Measurements from ENCODE around the gene JAZF1. TPM values are rescaled to one million over a fixed set of nuclear protein-coding genes. Genes with fewer than 3 reads are reported as not detected.
A peak's percentile ranks its signal among the peaks of the same experiment; 100 is the strongest.

The JAZF1 gene
- total RNA-seq, 2 donors from 2014 or later = 12.6 to 23.6 TPM

DNA sequence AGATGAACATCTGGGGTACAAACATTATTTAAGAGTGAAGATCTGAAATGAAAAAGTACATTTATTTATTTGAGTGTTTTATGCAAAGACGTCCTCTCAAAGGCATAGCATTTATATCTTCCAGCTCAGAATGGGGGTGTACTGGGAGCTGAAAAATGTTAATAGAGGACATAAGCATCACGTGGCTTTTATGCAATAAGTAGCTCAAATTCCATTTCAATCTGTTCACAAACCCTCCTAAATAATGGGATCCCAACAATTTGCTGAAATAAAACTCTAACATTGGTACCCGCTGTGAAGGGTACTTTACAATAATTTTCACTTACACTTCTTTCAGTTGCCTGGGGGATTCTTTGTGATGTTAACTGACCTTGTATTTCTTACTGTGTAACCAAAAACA lies 268.7 kb downstream of the JAZF1 start:
- Mint-ChIP-seq H3K4me3 (no peak overlapping the region), H3K4me1 (ENCODE audit: low read depth in 2 of 2) (peaks cover 14 to 16% of the 10 kb centered on the region in 2 donors), H3K36me3 (no peaks in the 10 kb centered on the region), H3K27ac (no peak overlapping the region), H3K9me3 (no peaks in the 10 kb centered on the region), H3K27me3 (no peaks in the 10 kb centered on the region)
- ATAC-seq (no peak), DNase-seq (ENCODE audit: low spot score) (no peak)

- H3K9me3 Mint-ChIP-seq = no peaks in the 10 kb centered on the region
- ATAC-seq = no peak
- no peak overlapping the region for H3K4me3 Mint-ChIP-seq
Measured at GRCh38 chr7:27910326-27910725, 270.3 kb downstream of the JAZF1 start.

DNA sequence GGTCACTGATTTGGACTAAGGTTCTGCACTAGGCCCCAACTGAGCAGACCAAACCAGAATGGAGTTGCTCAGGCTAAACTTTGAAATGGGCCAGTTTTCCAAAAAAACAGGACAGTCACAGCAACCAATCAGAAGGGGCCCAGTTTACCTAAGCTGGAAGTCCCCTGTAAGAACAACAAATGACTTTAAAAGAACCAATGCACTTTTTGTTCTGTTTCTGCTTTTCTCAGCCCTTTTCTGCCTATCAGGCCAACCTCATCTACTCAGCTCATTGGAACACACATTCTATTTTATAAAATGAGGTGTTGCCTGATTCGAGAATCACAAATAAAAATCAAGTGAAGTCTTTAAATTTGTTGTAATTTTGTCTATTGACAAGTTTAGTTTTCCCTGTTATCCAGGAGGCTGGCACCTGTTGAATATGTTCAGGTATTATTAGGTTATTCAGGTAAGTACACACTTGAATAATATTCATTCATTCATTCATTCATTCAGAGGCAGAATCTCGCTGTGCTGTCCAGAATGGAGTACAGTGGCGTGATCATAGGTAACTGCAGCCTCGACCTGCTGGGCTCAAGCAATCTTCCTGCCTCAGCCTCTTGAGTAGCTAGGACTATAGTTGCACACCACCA lies 271.9 kb downstream of the JAZF1 start:
- ATAC-seq (no peak), DNase-seq (ENCODE audit: low spot score) (no peak)
- H3K27me3 Mint-ChIP-seq = no peaks in the 10 kb centered on the region
- H3K9me3 Mint-ChIP-seq = no peaks in the 10 kb centered on the region
- H3K36me3 Mint-ChIP-seq = no peaks in the 10 kb centered on the region
- H3K27ac Mint-ChIP-seq = no peak overlapping the region
- H3K4me1 Mint-ChIP-seq (ENCODE audit: low read depth in 2 of 2) = peaks cover 7 to 10% of the 10 kb centered on the region in 2 donors
- no peak overlapping the region for H3K4me3 Mint-ChIP-seq

More at GRCh38 chr7:27910326-27910725, 270.3 kb downstream of the JAZF1 start:
- DNase-seq (ENCODE audit: low spot score) = no peak
- peaks cover 11 to 14% of the 10 kb centered on the region in 2 donors for H3K4me1 Mint-ChIP-seq (ENCODE audit: low read depth in 2 of 2)
- peak overlapping the region in 1 of 2 donors; percentile 27 for H3K27ac Mint-ChIP-seq
- no peaks in the 10 kb centered on the region for H3K36me3 Mint-ChIP-seq
- H3K27me3 Mint-ChIP-seq = no peaks in the 10 kb centered on the region

DNA sequence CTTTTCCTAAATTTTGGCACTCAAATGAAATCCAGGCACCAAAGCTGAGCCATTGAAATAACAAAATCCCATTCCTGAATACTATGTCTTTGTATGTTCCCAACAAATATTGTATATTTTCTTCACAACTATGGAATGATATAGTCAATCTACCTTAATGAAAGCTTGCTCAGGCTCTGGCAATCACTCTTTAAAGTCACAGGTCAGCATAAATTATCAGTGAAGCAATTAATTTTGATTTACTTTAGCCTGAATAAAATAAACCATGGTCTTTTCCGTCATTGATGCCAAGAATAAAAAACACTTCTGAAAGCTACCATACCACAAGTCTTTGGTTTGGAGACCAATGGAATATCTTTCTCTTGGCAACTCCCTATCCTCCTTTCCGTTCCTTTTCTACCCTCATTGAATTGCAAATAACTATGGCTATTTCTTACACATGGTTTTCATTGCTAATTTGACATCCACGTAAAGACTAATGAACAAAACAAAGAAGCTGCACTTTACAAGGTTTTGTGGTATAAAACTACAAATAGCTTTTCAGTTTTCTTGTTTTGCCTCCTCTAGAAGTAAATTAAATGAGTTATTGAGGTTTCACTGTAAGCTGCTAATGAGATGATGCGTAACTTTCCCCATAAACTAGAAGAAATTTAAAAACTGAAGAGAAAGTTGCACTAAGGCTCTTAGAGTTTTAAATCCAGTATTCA lies 274.1 kb downstream of the JAZF1 start:
- Mint-ChIP-seq H3K9me3 (no peaks in the 10 kb centered on the region), H3K27ac (no peak overlapping the region), H3K36me3 (no peaks in the 10 kb centered on the region), H3K4me3 (no peak overlapping the region), H3K27me3 (no peaks in the 10 kb centered on the region), H3K4me1 (ENCODE audit: low read depth in 2 of 2) (peaks cover 6 to 15% of the 10 kb centered on the region in 2 donors)
- DNase-seq (ENCODE audit: low spot score) (no peak), ATAC-seq (no peak)

- Mint-ChIP-seq H3K36me3 (no peaks in the 10 kb centered on the region), H3K27ac (no peak overlapping the region), H3K9me3 (no peaks in the 10 kb centered on the region), H3K4me1 (ENCODE audit: low read depth in 2 of 2) (peaks cover 10 to 18% of the 10 kb centered on the region in 2 donors), H3K4me3 (no peak overlapping the region), H3K27me3 (no peaks in the 10 kb centered on the region)
- DNase-seq (ENCODE audit: low spot score) (no peak), ATAC-seq (no peak)
Measured at GRCh38 chr7:27905951-27906350, 274.6 kb downstream of the JAZF1 start.

- Mint-ChIP-seq H3K27me3 (no peaks in the 10 kb centered on the region), H3K4me3 (peak overlapping the region; percentile 68), H3K36me3 (no peaks in the 10 kb centered on the region), H3K9me3 (no peaks in the 10 kb centered on the region), H3K27ac (peak overlapping the region; percentile 82 to 91), H3K4me1 (ENCODE audit: low read depth in 2 of 2) (peaks cover 46 to 49% of the 10 kb centered on the region in 2 donors)
- DNase-seq (ENCODE audit: low spot score) (peak; percentile 86), ATAC-seq (peak; percentile 67 to 81)
Measured at GRCh38 chr7:27901028-27901760, 279.4 kb downstream of the JAZF1 start.

DNA sequence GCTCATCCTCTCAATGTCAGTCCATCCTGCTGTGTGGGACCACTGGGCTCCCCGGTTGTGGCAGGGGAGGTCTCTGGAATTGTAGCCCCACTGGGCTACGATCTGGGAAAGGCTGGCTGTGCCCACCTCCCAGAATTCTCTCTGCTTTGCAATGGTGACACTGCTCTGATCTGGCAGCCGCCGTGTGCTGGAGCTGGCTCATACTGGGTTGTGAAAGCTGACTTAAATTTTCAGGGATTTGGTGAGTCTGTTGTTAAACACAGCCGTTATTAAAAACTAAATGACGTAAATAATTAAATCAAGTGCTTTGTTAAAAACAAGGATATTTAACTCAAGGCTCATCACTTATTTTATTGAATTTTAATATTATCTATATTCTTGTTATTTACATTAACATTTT lies 280.6 kb downstream of the JAZF1 start:
- Mint-ChIP-seq H3K27me3 (no peaks in the 10 kb centered on the region), H3K9me3 (no peaks in the 10 kb centered on the region), H3K4me3 (peak overlapping the region; percentile 77), H3K36me3 (no peaks in the 10 kb centered on the region), H3K27ac (peak overlapping the region; percentile 82 to 91), H3K4me1 (ENCODE audit: low read depth in 2 of 2) (peaks cover 56 to 59% of the 10 kb centered on the region in 2 donors)
- ATAC-seq (no peak), DNase-seq (ENCODE audit: low spot score) (no peak)

- peak overlapping the region; percentile 82 to 91 for H3K27ac Mint-ChIP-seq
- no peaks in the 10 kb centered on the region for H3K36me3 Mint-ChIP-seq
- DNase-seq (ENCODE audit: low spot score) (peak; percentile 82), ATAC-seq (peak; percentile 90 to 95)
- H3K9me3 Mint-ChIP-seq = no peaks in the 10 kb centered on the region
- no peaks in the 10 kb centered on the region for H3K27me3 Mint-ChIP-seq
- H3K4me1 Mint-ChIP-seq (ENCODE audit: low read depth in 2 of 2) = peaks cover 56 to 59% of the 10 kb centered on the region in 2 donors
- H3K4me3 Mint-ChIP-seq = peak overlapping the region; percentile 77
Measured at GRCh38 chr7:27899601-27900000, 281.0 kb downstream of the JAZF1 start.

- Mint-ChIP-seq H3K27me3 (no peaks in the 10 kb centered on the region), H3K27ac (peak overlapping the region in 1 of 2 donors; percentile 16), H3K4me3 (no peak overlapping the region), H3K36me3 (peaks cover 9% of the 10 kb centered on the region), H3K9me3 (no peaks in the 10 kb centered on the region), H3K4me1 (ENCODE audit: low read depth in 2 of 2) (peaks cover 50 to 59% of the 10 kb centered on the region in 2 donors)
- DNase-seq (ENCODE audit: low spot score) = no peak
- no peak for ATAC-seq
Measured at GRCh38 chr7:27897441-27897847, 283.2 kb downstream of the JAZF1 start.

DNA sequence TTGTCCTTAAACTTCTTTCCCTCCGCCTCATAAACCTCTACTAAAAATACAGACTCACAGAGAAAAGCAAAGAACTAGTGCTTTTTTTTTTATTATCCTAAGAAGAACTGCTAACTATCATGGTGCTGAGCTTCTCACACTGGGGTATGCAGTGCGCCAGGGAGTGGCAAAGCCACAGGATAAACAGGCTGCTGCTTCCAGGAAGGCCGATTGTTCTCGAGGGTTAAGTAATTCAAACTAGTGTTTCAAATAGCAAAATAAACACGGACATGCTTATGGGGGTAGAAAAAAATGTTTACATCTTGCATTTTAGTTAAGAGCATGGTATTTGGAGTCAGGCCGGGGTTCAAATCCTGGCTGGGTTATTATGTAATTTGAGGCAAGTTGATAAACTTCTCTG lies 283.6 kb downstream of the JAZF1 start:
- Mint-ChIP-seq H3K4me1 (ENCODE audit: low read depth in 2 of 2) (peaks cover 50 to 59% of the 10 kb centered on the region in 2 donors), H3K27me3 (no peaks in the 10 kb centered on the region), H3K36me3 (peaks cover 9% of the 10 kb centered on the region), H3K27ac (peak overlapping the region in 1 of 2 donors; percentile 77), H3K4me3 (no peak overlapping the region), H3K9me3 (no peaks in the 10 kb centered on the region)
- DNase-seq (ENCODE audit: low spot score) = no peak
- ATAC-seq = no peak

DNA sequence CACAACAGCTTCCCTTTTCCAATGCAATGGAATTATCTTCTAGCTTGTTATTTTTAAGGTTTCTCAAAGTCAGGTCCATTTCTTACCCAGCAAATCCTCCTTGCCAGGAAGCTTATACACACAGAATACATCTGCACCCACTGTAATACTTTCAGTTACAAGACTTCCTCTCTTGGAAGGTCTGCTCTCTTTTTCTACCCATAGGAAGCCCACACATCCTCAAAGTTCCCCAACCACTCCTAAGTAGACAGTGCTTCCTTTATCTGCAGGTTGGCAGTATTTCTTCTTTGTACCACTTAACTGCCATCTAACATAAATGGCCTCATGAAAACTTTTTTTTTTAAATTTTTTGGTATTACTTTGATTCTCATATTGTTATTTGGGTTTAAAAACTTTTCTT lies 285.0 kb downstream of the JAZF1 start:
- Mint-ChIP-seq H3K4me1 (ENCODE audit: low read depth in 2 of 2) (peaks cover 46 to 47% of the 10 kb centered on the region in 2 donors), H3K36me3 (peaks cover 9% of the 10 kb centered on the region), H3K27me3 (no peaks in the 10 kb centered on the region), H3K4me3 (no peak overlapping the region), H3K27ac (peak overlapping the region; percentile 35 to 77), H3K9me3 (no peaks in the 10 kb centered on the region)
- DNase-seq (ENCODE audit: low spot score) = no peak
- no peak for ATAC-seq

- peaks cover 9% of the 10 kb centered on the region for H3K36me3 Mint-ChIP-seq
- peaks cover 22 to 24% of the 10 kb centered on the region in 2 donors for H3K4me1 Mint-ChIP-seq (ENCODE audit: low read depth in 2 of 2)
- H3K9me3 Mint-ChIP-seq = peaks cover 3% of the 10 kb centered on the region
- DNase-seq (ENCODE audit: low spot score) (no peak), ATAC-seq (peak; percentile 87 to 97)
- peak overlapping the region in 1 of 2 donors; percentile 38 for H3K27ac Mint-ChIP-seq
- H3K27me3 Mint-ChIP-seq = no peaks in the 10 kb centered on the region
- H3K4me3 Mint-ChIP-seq = peak overlapping the region; percentile 2
Measured at GRCh38 chr7:27890205-27890849, 290.3 kb downstream of the JAZF1 start.

GRCh38 chr7:27889800-27890199 lies 290.8 kb downstream of the JAZF1 start:
- DNase-seq (ENCODE audit: low spot score) (no peak), ATAC-seq (no peak)
- H3K36me3 Mint-ChIP-seq = peaks cover 9% of the 10 kb centered on the region
- peak overlapping the region in 1 of 2 donors; percentile 38 for H3K27ac Mint-ChIP-seq
- H3K9me3 Mint-ChIP-seq = peaks cover 3% of the 10 kb centered on the region
- peak overlapping the region; percentile 2 for H3K4me3 Mint-ChIP-seq
- H3K4me1 Mint-ChIP-seq (ENCODE audit: low read depth in 2 of 2) = peaks cover 23 to 24% of the 10 kb centered on the region in 2 donors
- no peaks in the 10 kb centered on the region for H3K27me3 Mint-ChIP-seq

Measured in natural killer cell treated with Interleukin-12 subunit alpha and Interleukin-12 subunit beta and Interleukin-15 and Interleukin-18, amount 100 ng/mL, for 72 hours (primary cell).